NCI-H524 treated with DMSO at 0.1 percent for 48 hours (cell line): ENCODE results near the gene PRELP.
"Not testable (repeated sequence)": the region's sequence is repeated elsewhere in the genome, so short reads cannot be mapped to it uniquely, and the experiment has no call there.

Experiments
- DNase-seq: peaks from one replicate; lab custom pipeline; 2025; lab: John Stamatoyannopoulos, UW

The PRELP gene

GRCh38 chr1:203453616-203454015 lies 22.0 kb upstream of the PRELP start:
- peak; percentile 41 for DNase-seq

DNA sequence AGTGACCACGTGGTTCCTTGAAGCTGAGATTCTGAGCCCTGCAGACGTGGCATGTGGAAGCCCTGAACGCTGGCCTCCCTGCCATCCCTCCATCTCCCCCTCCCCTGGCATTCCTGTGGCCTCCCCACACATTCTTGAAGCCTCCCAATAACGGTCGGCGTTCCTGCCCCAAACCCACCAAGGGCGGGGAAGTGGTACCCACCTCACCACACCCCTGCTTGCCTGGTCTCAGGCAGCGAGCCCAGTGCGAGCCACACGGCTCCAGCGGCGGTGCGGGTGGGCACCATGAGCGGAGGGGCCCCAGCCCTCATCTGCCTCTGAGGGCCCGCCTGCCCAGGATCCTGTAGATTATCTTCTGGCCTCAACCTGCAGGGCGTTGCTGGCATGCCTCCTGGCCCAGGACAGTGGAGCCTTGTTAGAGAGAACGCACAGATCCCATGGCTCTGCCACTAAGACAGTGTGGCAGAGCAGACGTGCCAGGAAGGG lies 20.6 kb upstream of the PRELP start:
- DNase-seq = no peak

- no peak for DNase-seq
Observed at GRCh38 chr1:203455706-203456105, 19.9 kb upstream of the PRELP start.

- no peak for DNase-seq
Observed at GRCh38 chr1:203456577-203456976, 19.0 kb upstream of the PRELP start.

GRCh38 chr1:203458078-203458477 lies 17.5 kb upstream of the PRELP start:
- no peak for DNase-seq

- no peak for DNase-seq
Observed at GRCh38 chr1:203459671-203460201, 15.9 kb upstream of the PRELP start.

GRCh38 chr1:203461717-203462116 lies 13.9 kb upstream of the PRELP start:
- no peak for DNase-seq

GRCh38 chr1:203462143-203462542 lies 13.5 kb upstream of the PRELP start:
- DNase-seq = no peak

GRCh38 chr1:203462878-203463277 lies 12.7 kb upstream of the PRELP start:
- no peak for DNase-seq

DNA sequence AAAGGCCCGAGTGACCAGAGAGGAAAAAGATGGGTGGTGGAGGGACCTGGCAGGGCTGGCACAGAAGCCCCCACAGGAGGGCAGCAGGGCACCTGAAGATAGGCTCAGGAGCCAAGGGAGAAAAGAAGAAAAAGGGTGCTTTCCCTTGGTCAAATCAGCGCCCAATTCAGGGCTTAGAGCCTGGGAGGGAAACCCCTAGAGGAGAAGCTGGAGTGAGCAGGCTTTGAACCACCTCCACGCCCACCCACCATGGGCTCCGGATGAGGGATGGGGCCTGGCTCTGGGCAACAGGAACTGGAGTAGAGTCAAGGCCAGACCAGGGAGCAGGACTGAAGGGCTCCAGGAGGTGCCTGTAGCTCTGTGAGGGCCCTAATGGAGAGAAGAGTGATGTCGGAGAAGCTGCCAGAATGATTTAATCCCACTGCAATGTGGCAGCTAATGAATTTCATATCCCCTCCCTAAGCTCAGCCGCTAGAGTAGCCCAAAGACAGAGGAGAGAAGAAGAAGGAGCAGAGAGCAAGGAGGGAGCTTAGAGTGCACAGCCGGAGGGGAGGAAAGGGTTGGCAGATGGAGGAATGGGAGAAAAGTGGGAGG lies 12.0 kb upstream of the PRELP start:
- peak; percentile 8 for DNase-seq

DNA sequence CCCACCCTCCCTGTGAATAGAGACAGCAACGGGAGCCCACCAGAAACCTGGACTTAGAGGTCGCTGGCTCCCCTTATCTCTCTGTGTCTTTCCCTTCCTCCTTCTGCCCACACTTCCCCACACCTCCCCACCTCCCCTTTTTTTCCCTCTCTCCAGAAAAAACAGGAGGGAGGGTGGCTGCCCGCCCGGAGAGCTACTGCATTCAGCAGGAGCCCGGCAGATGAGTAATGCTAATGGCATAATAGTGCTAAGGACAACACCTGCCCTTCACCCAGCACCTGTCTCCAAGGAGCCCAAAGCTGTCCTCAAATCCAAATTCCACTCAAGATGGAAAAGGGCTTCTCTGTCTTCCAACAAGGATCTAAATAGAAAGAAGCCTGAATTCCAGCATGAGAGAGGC lies 11.4 kb upstream of the PRELP start:
- no peak for DNase-seq

DNA sequence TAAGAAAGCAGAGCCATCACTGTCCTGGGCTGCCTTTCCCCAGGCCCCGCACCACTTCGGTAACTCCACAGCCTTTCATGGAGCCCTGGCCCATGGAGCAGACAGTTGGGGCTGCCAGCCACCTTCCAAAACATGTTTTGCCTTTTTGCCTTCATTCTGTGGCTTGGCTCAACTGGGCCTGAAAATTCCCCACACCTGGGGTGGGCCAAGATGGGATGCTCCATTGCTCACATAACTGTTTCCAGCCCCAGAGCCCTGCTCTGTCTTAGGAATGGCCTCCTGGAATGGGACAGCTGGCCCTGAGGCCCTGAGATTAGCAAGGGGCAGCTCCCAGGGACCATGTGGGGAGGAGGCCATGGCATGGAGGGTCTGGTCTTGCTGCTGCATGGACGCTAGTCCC lies 10.9 kb upstream of the PRELP start:
- no peak for DNase-seq

- no peak for DNase-seq
Observed at GRCh38 chr1:203465146-203465798, 10.3 kb upstream of the PRELP start.

DNA sequence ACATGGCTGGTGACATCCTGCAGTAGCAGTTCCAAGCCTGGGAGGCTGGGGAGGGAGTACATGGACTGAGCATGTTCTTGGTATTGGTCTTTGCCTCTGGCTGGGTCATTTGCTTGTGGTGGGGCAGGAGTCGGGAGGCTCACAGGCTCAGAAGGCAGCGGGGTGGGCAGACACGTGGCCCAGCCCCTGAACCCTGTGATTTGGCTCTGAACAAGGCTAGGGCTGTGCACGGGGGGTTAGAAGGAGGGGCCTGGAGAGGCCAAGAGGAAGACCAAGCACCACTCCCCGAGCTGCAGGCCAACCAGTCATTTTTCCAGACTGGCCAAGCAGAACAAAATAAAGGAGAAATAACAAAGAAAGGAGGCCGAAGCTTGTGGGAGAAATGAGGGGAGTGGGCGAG lies 9.7 kb upstream of the PRELP start:
- DNase-seq = no peak

GRCh38 chr1:203466906-203467549 lies 8.6 kb upstream of the PRELP start:
- not testable (repeated sequence) for DNase-seq

DNA sequence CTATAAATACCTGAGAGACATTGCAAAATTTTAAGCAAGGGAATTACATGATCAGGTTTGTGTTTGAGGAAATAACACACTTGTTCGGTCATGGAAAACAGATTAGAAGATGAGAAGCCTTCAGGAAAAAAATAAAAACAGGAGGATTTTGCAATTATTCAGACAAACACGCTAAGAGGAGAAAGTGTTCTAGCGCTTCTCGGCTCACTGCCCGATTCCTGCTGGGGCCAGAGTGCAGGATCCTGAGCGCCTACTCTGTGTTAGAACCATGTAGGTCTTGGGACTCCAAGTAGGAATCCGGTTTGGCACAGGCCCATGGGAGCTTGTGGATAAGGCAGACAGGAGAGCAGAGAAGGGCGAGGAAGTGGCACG lies 8.1 kb upstream of the PRELP start:
- no peak for DNase-seq

DNA sequence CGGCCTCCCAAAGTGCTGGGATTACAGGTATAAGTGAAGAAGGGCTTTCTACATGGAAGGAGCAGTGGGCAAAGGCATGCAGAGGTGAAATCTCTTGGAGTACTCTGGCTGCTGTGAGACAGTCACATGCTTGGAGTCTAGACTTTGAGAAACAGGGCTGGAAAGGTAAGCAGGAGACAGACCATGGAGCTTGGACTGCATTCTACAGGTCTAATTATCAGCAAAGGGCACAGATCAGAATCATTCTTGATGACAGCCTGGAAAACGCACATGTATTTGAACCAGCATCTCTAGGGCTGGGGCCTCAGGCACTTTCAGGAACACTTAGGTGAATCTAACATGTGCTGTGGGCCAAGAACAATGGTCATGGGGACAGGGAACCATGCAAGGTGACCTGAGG lies 7.3 kb upstream of the PRELP start:
- no peak for DNase-seq

GRCh38 chr1:203470240-203470639 lies 5.4 kb upstream of the PRELP start:
- DNase-seq = no peak

DNA sequence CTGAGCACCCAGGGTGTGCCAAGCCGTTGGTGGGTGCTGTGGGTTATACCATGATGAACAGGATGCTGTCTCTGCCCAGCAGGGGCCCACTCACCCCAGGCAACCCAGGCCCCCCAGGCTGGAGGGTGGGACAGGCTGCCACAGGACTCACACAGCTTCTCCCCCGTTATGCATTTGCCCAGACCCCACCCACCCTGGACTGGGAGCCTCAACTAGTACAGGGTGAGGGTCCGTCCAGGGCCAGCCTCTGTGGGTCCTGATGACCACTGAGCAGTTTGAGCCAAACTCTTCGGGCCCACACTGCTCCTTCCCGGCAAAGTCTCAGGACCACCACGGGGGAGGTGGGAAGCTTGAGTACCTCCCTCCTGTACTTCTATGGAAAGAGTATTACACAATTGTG lies 3.8 kb upstream of the PRELP start:
- DNase-seq = no peak

- no peak for DNase-seq
Observed at GRCh38 chr1:203473281-203473680, 2.3 kb upstream of the PRELP start.

GRCh38 chr1:203473781-203474305 lies 1.8 kb upstream of the PRELP start:
- no peak for DNase-seq

GRCh38 chr1:203476216-203476814 lies 709 bp downstream of the PRELP start:
- no peak for DNase-seq

GRCh38 chr1:203477748-203478147 lies 2.1 kb downstream of the PRELP start:
- no peak for DNase-seq
